Hepatocyte (in vitro differentiated cells): ENCODE measurements around the gene NDST4. TPM values are rescaled to one million over a fixed set of nuclear protein-coding genes. Genes with fewer than 3 reads are reported as not detected.

Source experiments
- DNase-seq: peaks from one replicate; pipeline ENCODE4 v3.0.0-alpha.2; 2016; ENCODE audit warnings: low spot score
- H2AFZ ChIP-seq: fragments of 200-600 bp; sonication (generic); 2 replicates; pipeline ENCODE4 v1.6.0; 2016; ENCODE audit warnings: antibody characterized with exemption, mild to moderate bottlenecking
- H3K27ac ChIP-seq: fragments of 200-600 bp; sonication (generic); 2 replicates; pipeline ENCODE4 v1.5.1; 2016; ENCODE audit warnings: mild to moderate bottlenecking
- H3K27me3 ChIP-seq: fragments of 200-600 bp; sonication (generic); 2 replicates; pipeline ENCODE4 v1.6.1; 2016
- H3K36me3 ChIP-seq: fragments of 200-600 bp; sonication (generic); replicated peaks from 2 replicates; pipeline ENCODE4 v1.5.1; 2016; ENCODE audit warnings: low read depth; ENCODE audit not compliant: insufficient read depth
- H3K4me1 ChIP-seq: fragments of 200-600 bp; sonication (generic); 2 replicates; pipeline ENCODE4 v1.5.1; 2016; ENCODE audit warnings: mild to moderate bottlenecking, moderate library complexity; ENCODE audit not compliant: insufficient read depth
- H3K4me2 ChIP-seq: fragments of 200-600 bp; sonication (generic); 2 replicates; pipeline ENCODE4 v1.6.0; 2016
- H3K4me3 ChIP-seq: fragments of 200-600 bp; sonication (generic); 2 replicates; pipeline ENCODE4 v1.5.1; 2016; ENCODE audit warnings: mild to moderate bottlenecking
- H3K79me2 ChIP-seq: fragments of 200-600 bp; sonication (generic); 2 replicates; pipeline ENCODE4 v1.6.0; 2017; ENCODE audit warnings: mild to moderate bottlenecking
- H3K9me2 ChIP-seq: fragments of 200-600 bp; sonication (generic); replicated peaks from 2 replicates; pipeline ENCODE4 v1.6.0; 2017; ENCODE audit warnings: mild to moderate bottlenecking; ENCODE audit not compliant: insufficient read depth
- H3K9me3 ChIP-seq: fragments of 200-600 bp; sonication (generic); 2 replicates; pipeline ENCODE4 v1.5.1; 2016; ENCODE audit warnings: low read depth, mild to moderate bottlenecking
- H4K20me1 ChIP-seq: fragments of 200-600 bp; sonication (generic); 2 replicates; pipeline ENCODE4 v1.6.0; 2016; ENCODE audit warnings: mild to moderate bottlenecking; ENCODE audit not compliant: insufficient read depth, poor library complexity, severe bottlenecking
- EZH2 ChIP-seq: fragments of 200-600 bp; sonication (generic); IDR thresholded peaks from 2 replicates; pipeline ENCODE4 v1.6.1; 2016; ENCODE audit warnings: antibody characterized with exemption, mild to moderate bottlenecking, borderline replicate concordance
- EZH2phosphoT487 ChIP-seq: fragments of 200-600 bp; sonication (generic); IDR thresholded peaks from one replicate; pipeline ENCODE4 v1.6.1; 2018; ENCODE audit warnings: antibody characterized with exemption, mild to moderate bottlenecking, low read depth, moderate library complexity; ENCODE audit not compliant: unreplicated experiment, severe bottlenecking
- WGBS: methylation state at CpG from one replicate; pipeline ENCODE4 v1.1.6; 2016; ENCODE audit warnings: low lambda C conversion rate; ENCODE audit errors: missing lambda C conversion rate; 5-methylcytosine and 5-hydroxymethylcytosine counted together
- polyA plus RNA-seq: library from polyadenylated mRNA; unstranded; fragments of >200 nt; fragmentation: Nextera tagmentation; extraction: Ambion mirVana; gene quantifications from 2 replicates; pipeline ENCODE4 v1.2.1, GENCODE V29; 2016
- total RNA-seq: library from RNA; depleted of rRNA; stranded (reverse); fragments of >200 nt; gene quantifications from 2 replicates; pipeline ENCODE4 v1.2.3, GENCODE V29; 2014
- TF ChIP-seq, protein P1 (sequence below): fragments of 200-600 bp; sonication (generic); IDR thresholded peaks from 2 replicates; pipeline ENCODE4 v1.5.1; 2016; ENCODE audit warnings: antibody characterized with exemption, mild to moderate bottlenecking; ENCODE audit not compliant: poor library complexity

NDST4 gene
- total and polyA plus RNA-seq, 2 experiments from 2014 or later = 0.37 TPM; not detected in 1

DNA sequence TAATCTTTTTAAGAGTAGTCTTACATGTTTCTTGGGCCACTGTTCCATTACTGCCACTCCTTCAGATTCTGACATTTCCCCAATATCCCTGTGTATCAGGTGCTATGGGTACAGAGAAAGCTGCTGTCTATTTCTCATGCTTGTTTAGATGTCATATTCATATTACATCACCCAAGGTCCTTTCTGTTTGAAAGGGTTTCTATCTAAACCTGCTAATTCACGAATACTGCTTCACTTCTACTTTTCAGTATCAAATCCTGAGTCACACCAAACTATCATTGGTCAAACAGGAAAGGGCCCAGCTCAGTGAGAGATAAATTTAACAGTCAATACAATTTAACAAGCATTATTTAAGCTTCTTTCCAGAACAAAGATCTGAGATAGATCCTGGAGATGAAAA is 273.4 kb downstream of the NDST4 start:
- Histone ChIP-seq H3K9me2 (no peaks in the 10 kb centered on the region), H3K4me2 (no peak overlapping the region), H3K79me2 (no peaks in the 10 kb centered on the region), H3K9me3 (no peaks in the 10 kb centered on the region), H3K36me3 (no peaks in the 10 kb centered on the region), H3K27me3 (no peaks in the 10 kb centered on the region), H3K27ac (no peak overlapping the region), H3K4me1 (no peaks in the 10 kb centered on the region), H3K4me3 (no peak overlapping the region), H2AFZ (no peak overlapping the region), H4K20me1 (no peaks in the 10 kb centered on the region)
- no peak for DNase-seq
- 39% methylated on average over 1 of the region's 1 CpG for WGBS
- TF ChIP-seq, protein P1, sequence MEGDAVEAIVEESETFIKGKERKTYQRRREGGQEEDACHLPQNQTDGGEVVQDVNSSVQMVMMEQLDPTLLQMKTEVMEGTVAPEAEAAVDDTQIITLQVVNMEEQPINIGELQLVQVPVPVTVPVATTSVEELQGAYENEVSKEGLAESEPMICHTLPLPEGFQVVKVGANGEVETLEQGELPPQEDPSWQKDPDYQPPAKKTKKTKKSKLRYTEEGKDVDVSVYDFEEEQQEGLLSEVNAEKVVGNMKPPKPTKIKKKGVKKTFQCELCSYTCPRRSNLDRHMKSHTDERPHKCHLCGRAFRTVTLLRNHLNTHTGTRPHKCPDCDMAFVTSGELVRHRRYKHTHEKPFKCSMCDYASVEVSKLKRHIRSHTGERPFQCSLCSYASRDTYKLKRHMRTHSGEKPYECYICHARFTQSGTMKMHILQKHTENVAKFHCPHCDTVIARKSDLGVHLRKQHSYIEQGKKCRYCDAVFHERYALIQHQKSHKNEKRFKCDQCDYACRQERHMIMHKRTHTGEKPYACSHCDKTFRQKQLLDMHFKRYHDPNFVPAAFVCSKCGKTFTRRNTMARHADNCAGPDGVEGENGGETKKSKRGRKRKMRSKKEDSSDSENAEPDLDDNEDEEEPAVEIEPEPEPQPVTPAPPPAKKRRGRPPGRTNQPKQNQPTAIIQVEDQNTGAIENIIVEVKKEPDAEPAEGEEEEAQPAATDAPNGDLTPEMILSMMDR = no peak
- no peak for TF ChIP-seq EZH2phosphoT487
- TF ChIP-seq EZH2 = no peak

DNA sequence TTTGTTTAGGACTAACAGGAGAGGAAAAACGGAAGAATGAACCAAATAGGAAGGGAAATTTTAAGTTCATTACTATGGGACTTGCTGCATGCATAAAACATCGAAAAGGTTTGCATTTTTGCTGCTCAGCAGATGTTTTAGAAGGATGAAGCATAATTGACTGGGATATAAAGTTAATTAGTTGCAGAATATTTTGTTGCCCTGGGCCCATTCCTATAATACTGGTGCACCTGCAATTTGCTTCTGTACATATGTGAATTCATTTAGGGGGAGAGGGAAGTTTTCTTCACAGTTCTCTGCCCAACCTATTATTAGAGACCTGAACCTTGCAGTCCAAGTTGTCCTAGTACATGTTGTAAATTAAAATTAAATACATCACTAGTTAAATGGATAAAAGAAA is 282.8 kb downstream of the NDST4 start:
- 87% methylated on average over 2 of the region's 2 CpGs for WGBS
- DNase-seq = no peak
- Histone ChIP-seq H4K20me1 (no peaks in the 10 kb centered on the region), H3K4me1 (no peaks in the 10 kb centered on the region), H2AFZ (no peak overlapping the region), H3K9me3 (no peaks in the 10 kb centered on the region), H3K27me3 (no peaks in the 10 kb centered on the region), H3K4me2 (no peak overlapping the region), H3K9me2 (no peaks in the 10 kb centered on the region), H3K36me3 (no peaks in the 10 kb centered on the region), H3K27ac (no peak overlapping the region), H3K4me3 (no peak overlapping the region), H3K79me2 (no peaks in the 10 kb centered on the region)
- TF ChIP-seq, protein P1 = no peak
- TF ChIP-seq EZH2phosphoT487 (no peak), EZH2 (no peak)

DNA sequence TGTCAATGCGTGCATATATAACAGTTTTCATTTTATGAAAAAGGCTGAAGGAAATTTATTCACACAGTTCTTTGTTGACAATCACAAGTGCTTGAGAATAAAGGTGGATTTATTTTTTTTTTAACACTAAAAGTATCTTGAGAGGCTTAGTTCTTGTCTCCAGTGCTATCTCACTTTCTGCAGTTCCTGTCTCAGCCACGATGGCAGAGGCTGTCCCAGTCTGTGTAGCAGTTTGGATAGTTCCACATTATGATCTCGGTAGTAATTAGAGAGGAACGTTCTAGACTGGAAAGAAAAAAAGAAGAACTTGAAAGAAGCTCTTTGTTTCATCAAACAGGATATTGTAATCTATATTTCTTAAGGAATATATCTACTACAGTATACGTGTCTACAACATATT is 285.8 kb downstream of the NDST4 start:
- 84% methylated on average over 5 of the region's 5 CpGs for WGBS
- Histone ChIP-seq H3K4me3 (no peak overlapping the region), H3K4me2 (no peak overlapping the region)

More for the DNA sequence above, 285.8 kb downstream of the NDST4 start:
- no peaks in the 10 kb centered on the region for H3K79me2 ChIP-seq
- H3K36me3 ChIP-seq = no peaks in the 10 kb centered on the region
- no peaks in the 10 kb centered on the region for H3K4me1 ChIP-seq
- TF ChIP-seq EZH2 = no peak
- TF ChIP-seq, protein P1 = no peak
- no peak for TF ChIP-seq EZH2phosphoT487
- DNase-seq = no peak
- no peaks in the 10 kb centered on the region for H3K27me3 ChIP-seq
- no peak overlapping the region for H2AFZ ChIP-seq
- H3K9me3 ChIP-seq = no peaks in the 10 kb centered on the region
- H4K20me1 ChIP-seq = no peaks in the 10 kb centered on the region
- H3K9me2 ChIP-seq = no peaks in the 10 kb centered on the region
- H3K27ac ChIP-seq = no peak overlapping the region
